GM12878 (cell line): ENCODE results near the gene CCL4. TPM values are rescaled to one million over a fixed set of nuclear protein-coding genes. Genes with fewer than 3 reads are reported as not detected.

ENCODE experiments used
- ATAC-seq: fragments of 200-7000 bp; cut with Tn5 transposase; 3 replicates; pipeline ENCODE4 v1.9.1; 2020; ENCODE audit warnings: mild to moderate bottlenecking, moderate library complexity
- BruUV-seq: library from RNA; stranded (reverse); fragments of 400-500 nt; replicated peaks from 2 replicates; lab custom pipeline; 2021; lab: Mats Ljungman, UMichigan
- CTCF ChIA-PET: fragments of 300-600 bp; sonication (Branson Sonifier 250); formaldehyde crosslinking; extraction: SDS; loops from one replicate; lab custom pipeline; 2021; ENCODE audit warnings: inconsistent platforms; lab: Yijun Ruan, JAX
- POLR2A ChIA-PET: fragments of 350-600 bp; formaldehyde crosslinking; extraction: SDS; loops from one replicate; lab custom pipeline; 2021; ENCODE audit warnings: inconsistent platforms; lab: Charles Lee
- RAD21 ChIA-PET: fragments of 300-600 bp; sonication (Branson Sonifier 250); formaldehyde crosslinking; loops from one replicate; lab custom pipeline; 2023; ENCODE audit warnings: antibody characterized with exemption; ENCODE audit not compliant: unreplicated experiment; lab: Charles Lee
- SMC1A ChIA-PET: fragments of 300-600 bp; sonication (Branson Sonifier 250); formaldehyde crosslinking; loops from one replicate; lab custom pipeline; 2023; ENCODE audit not compliant: unreplicated experiment, uncharacterized antibody; lab: Charles Lee
- DNase-seq: peaks from one replicate; pipeline ENCODE4 v3.0.0-alpha.2; 2011; ENCODE audit warnings: low read depth, low spot score
- FAIRE-seq: peaks from 3 replicates; lab custom pipeline; 2011; peaks lifted over from hg19 to GRCh38; lab: Jason Lieb, UNC
- H2AFZ ChIP-seq: 2 replicates; pipeline ENCODE4 v1.6.0; 2011; ENCODE audit warnings: low read depth, low read length, control low read depth; ENCODE audit not compliant: control insufficient read depth
- H3K27ac ChIP-seq: 2 replicates; pipeline ENCODE4 v1.5.1; 2011; ENCODE audit warnings: control low read depth; ENCODE audit not compliant: control insufficient read depth, insufficient read depth
- H3K27me3 ChIP-seq, 2 experiments: replicated peaks in 1 of 2; 2 replicates each; pipeline versions ENCODE4 v1.6.0 to v1.6.1; 2011; ENCODE audit warnings: low read length in 1 of 2; ENCODE audit not compliant: control insufficient read depth in 2 of 2, insufficient read depth in 2 of 2
- H3K36me3 ChIP-seq, 2 experiments: 2 replicates each; pipeline ENCODE4 v1.5.1; 2011; ENCODE audit warnings: low read length in 1 of 2; ENCODE audit not compliant: control insufficient read depth in 2 of 2, insufficient read depth in 2 of 2
- H3K4me1 ChIP-seq: 2 replicates; pipeline ENCODE4 v1.6.1; 2011; ENCODE audit warnings: mild to moderate bottlenecking, low read length, moderate library complexity, mixed read lengths; ENCODE audit not compliant: control insufficient read depth, insufficient read depth
- H3K4me2 ChIP-seq: 2 replicates; pipeline ENCODE4 v1.6.0; 2011; ENCODE audit warnings: control low read depth; ENCODE audit not compliant: control insufficient read depth, insufficient read depth
- H3K4me3 ChIP-seq: fragments of 200-600 bp; sonication (generic); 2 replicates; pipeline ENCODE4 v1.5.1; 2016
- H3K79me2 ChIP-seq: 2 replicates; pipeline ENCODE4 v1.6.0; 2011; ENCODE audit warnings: low read length; ENCODE audit not compliant: control insufficient read depth, insufficient read depth
- H3K9ac ChIP-seq: 2 replicates; pipeline ENCODE4 v1.8.0; 2011; ENCODE audit warnings: low read length, control low read depth, mixed read lengths; ENCODE audit not compliant: control insufficient read depth, insufficient read depth
- H3K9me3 ChIP-seq: replicated peaks from 3 replicates; pipeline ENCODE4 v1.5.1; 2011; ENCODE audit warnings: mild to moderate bottlenecking, low read length; ENCODE audit not compliant: control insufficient read depth, insufficient read depth
- H4K20me1 ChIP-seq: 2 replicates; pipeline ENCODE4 v1.6.0; 2011; ENCODE audit not compliant: control insufficient read depth, insufficient read depth
- LARP7 ChIP-seq: fragments of 450-650 bp; IDR thresholded peaks from 2 replicates; pipeline ENCODE4 v1.6.1; 2017; ENCODE audit warnings: mild to moderate bottlenecking
- RUNX3 ChIP-seq: IDR thresholded peaks from 2 replicates; pipeline ENCODE4 v1.6.1; 2012; ENCODE audit warnings: low read length, inconsistent platforms
- TCF12 ChIP-seq: IDR thresholded peaks from 2 replicates; pipeline ENCODE4 v1.6.1; 2011; ENCODE audit warnings: low read depth, mild to moderate bottlenecking, low read length
- ZNF622 ChIP-seq: fragments of 450-650 bp; IDR thresholded peaks from 2 replicates; pipeline ENCODE4 v1.6.1; 2017; ENCODE audit warnings: mild to moderate bottlenecking, inconsistent platforms
- WGBS: methylation state at CpG from one replicate; pipeline ENCODE4 v1.1.6; 2016; ENCODE audit warnings: low lambda C conversion rate; ENCODE audit not compliant: insufficient replicate concordance, insufficient coverage; ENCODE audit errors: missing lambda C conversion rate; 5-methylcytosine and 5-hydroxymethylcytosine counted together
- in situ Hi-C: fragments of 300-500 bp; cut with MboI; formaldehyde crosslinking; loops from 9 replicates; pipeline ENCODE4 v1.14.3; 2018; ENCODE audit warnings: mixed read lengths
- intact Hi-C: fragments of 100-400 bp; cut with micrococcal nuclease; formaldehyde crosslinking; loops from one replicate; pipeline ENCODE4 v1.14.2; 2022; ENCODE audit not compliant: unreplicated experiment
- polyA plus RNA-seq, 11 experiments: library from polyadenylated mRNA; depleted of rRNA in 4 of 11; unstranded in 6 of 11; stranded (reverse) in 5 of 11; fragments of >200 nt; fragmentation: Nextera tagmentation in 4 of 11; fragmentation: Illumina TruSeq in 1 of 11; extraction: Ambion mirVana in 4 of 11; extraction: Trizol in 1 of 11; gene quantifications; 1 replicate in 1 of 11; 2 replicates in 10 of 11; pipeline versions ENCODE4 v1.2.1 to v1.2.3, GENCODE V29; 2011 to 2016; ENCODE audit warnings: inconsistent platforms in 2 of 11, missing spikeins in 2 of 11, low read depth in 1 of 11
- total RNA-seq, 4 experiments: library from RNA; depleted of rRNA in 3 of 4; stranded (reverse); fragments of >200 nt in 3 of 4; fragmentation: Illumina TruSeq in 1 of 4; extraction: Trizol in 1 of 4; gene quantifications; 2 replicates each; pipeline versions ENCODE4 v1.2.1 to v1.2.3, GENCODE V29; 2013 to 2021
- TF ChIP-seq, protein P1 (sequence below): fragments of 450-650 bp; IDR thresholded peaks from 2 replicates; pipeline ENCODE4 v1.6.1; 2016; ENCODE audit warnings: mild to moderate bottlenecking

CCL4 gene
- total and polyA plus RNA-seq, 10 of the 15 experiments (the other 5 are each of a cell fraction or from before 2014, with no cell fraction given) = 18.7 to 741 (median 79.4) TPM

DNA sequence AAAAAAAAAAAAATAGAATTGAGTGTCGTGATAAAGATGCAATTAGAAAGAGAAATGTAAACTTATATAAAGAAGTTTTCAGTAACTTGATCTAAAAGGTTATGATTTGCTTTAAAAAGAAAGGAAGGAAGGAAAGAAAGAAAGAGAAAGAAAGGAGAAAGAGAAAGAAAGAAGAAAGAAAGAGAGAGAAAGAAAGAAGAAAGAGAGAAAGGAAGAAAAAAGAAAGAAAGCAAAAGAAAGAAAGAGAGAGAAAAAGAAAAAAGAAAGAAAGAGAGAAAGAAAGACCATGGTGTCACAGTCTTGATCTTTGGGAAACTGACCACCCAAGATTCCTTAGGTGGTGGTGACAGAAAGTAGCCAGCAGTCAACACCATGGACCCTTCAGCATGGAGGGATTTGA, 9.4 kb upstream of the CCL4 start:
- no peak for DNase-seq
- in situ Hi-C loops = no loop called here
- SMC1A ChIA-PET = no interaction called here
- intact Hi-C loops = loop anchor here (5.0 kb wide), 1 partner anchor 38 kb away; no protein-coding TSS in a partner anchor
- RAD21 ChIA-PET = no interaction called here
- no peak overlapping the region for H3K9ac ChIP-seq
- 100% methylated on average over 1 of the region's 1 CpG for WGBS
- H3K27me3 ChIP-seq = no peaks in the 10 kb centered on the region
- H3K27ac ChIP-seq = no peak overlapping the region
- H2AFZ ChIP-seq = no peak overlapping the region
- no peak for ATAC-seq
- peaks cover 41% of the 10 kb centered on the region for H3K4me1 ChIP-seq
- BruUV-seq = no TSS peak
- POLR2A ChIA-PET = no interaction called here
- H4K20me1 ChIP-seq = no peaks in the 10 kb centered on the region
- TF ChIP-seq, protein P1, sequence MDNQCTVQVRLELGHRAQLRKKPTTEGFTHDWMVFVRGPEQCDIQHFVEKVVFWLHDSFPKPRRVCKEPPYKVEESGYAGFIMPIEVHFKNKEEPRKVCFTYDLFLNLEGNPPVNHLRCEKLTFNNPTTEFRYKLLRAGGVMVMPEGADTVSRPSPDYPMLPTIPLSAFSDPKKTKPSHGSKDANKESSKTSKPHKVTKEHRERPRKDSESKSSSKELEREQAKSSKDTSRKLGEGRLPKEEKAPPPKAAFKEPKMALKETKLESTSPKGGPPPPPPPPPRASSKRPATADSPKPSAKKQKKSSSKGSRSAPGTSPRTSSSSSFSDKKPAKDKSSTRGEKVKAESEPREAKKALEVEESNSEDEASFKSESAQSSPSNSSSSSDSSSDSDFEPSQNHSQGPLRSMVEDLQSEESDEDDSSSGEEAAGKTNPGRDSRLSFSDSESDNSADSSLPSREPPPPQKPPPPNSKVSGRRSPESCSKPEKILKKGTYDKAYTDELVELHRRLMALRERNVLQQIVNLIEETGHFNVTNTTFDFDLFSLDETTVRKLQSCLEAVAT = 0 out of 2 replicates have a peak, but pooled peaks have one; percentile 8
- TF ChIP-seq ZNF622 = no peak
- TF ChIP-seq, all 136 proteins: peak for 1
- no peaks in the 10 kb centered on the region for H3K36me3 ChIP-seq
- H3K79me2 ChIP-seq = no peaks in the 10 kb centered on the region
- no peak for FAIRE-seq
- H3K9me3 ChIP-seq = no peaks in the 10 kb centered on the region
- CTCF ChIA-PET = no interaction called here
- no peak overlapping the region for H3K4me3 ChIP-seq
- H3K4me2 ChIP-seq = no peak overlapping the region

DNA sequence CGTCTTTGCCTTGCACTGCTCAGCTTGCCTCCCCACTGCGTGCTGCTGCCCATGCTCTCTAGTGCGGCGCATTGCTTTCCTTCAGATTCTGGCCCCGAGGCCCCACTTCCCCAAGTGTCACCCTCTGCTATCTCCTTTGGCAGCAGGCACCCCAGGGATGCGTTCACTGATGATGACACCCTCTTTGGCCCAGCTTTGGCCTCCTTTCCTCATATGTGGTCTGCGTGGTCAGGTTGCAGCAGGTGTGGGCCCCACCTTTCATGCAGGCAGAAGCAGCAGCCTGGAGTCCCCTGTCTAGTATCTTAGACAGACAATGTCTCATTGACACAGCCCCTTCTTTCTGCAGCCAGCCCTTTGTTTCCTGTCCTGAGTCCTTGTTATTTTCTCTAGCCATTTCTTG, 8.9 kb upstream of the CCL4 start:
- TF ChIP-seq LARP7 (no peak), RUNX3 (peak; percentile 59), TCF12 (0 out of 2 replicates have a peak, but pooled peaks have one; percentile 12)
- ChIA-PET CTCF (no interaction called here), POLR2A (no interaction called here), RAD21 (no interaction called here), SMC1A (no interaction called here)
- Histone ChIP-seq H3K9me3 (no peaks in the 10 kb centered on the region), H3K27ac (no peak overlapping the region), H3K27me3 (no peaks in the 10 kb centered on the region), H4K20me1 (no peaks in the 10 kb centered on the region), H2AFZ (no peak overlapping the region), H3K4me2 (no peak overlapping the region), H3K36me3 (no peaks in the 10 kb centered on the region), H3K9ac (no peak overlapping the region), H3K4me3 (no peak overlapping the region), H3K4me1 (peaks cover 38% of the 10 kb centered on the region), H3K79me2 (no peaks in the 10 kb centered on the region)
- WGBS = 70% methylated on average over 7 of the region's 7 CpGs
- intact Hi-C loops = loop anchor here (5.0 kb wide), 1 partner anchor 38 kb away; no protein-coding TSS in a partner anchor
- no peak for ATAC-seq
- in situ Hi-C loops = no loop called here
- no peak for FAIRE-seq
- no TSS peak for BruUV-seq
- DNase-seq = no peak
